HEK293 (cell line): Measurements from ENCODE around the gene C2orf72.
"Not testable (repeated sequence)": the region's sequence is repeated elsewhere in the genome, so short reads cannot be mapped to it uniquely, and the experiment has no call there.

Experiments
- CTCF ChIA-PET: fragments of 350-600 bp; formaldehyde crosslinking; extraction: SDS; loops from one replicate; lab custom pipeline; 2021; ENCODE audit warnings: antibody characterized with exemption; lab: Yijun Ruan, JAX
- POLR2A ChIA-PET: fragments of 300-600 bp; formaldehyde crosslinking; extraction: SDS; loops from one replicate; lab custom pipeline; 2020; ENCODE audit warnings: antibody characterized with exemption, inconsistent platforms; lab: Yijun Ruan, JAX
- H3K27ac ChIP-seq: fragments of 200-500 bp; sonication (Bioruptor generic); 2 replicates; pipeline ENCODE4 v1.5.1; 2014; ENCODE audit warnings: low read depth, low read length, control low read depth, inconsistent platforms; ENCODE audit errors: extremely low read depth
- H3K36me3 ChIP-seq, 2 experiments: fragments of 200-500 bp in 1 of 2; sonication (Bioruptor generic) in 1 of 2; 1 replicate in 1 of 2; 2 replicates in 1 of 2; pipeline ENCODE4 v1.5.1; 2014 to 2017; ENCODE audit warnings: inconsistent platforms in 2 of 2, low read length in 2 of 2; ENCODE audit not compliant: control insufficient read depth in 2 of 2, insufficient read depth in 1 of 2
- H3K4me1 ChIP-seq: fragments of 200-500 bp; sonication (Bioruptor generic); 2 replicates; pipeline ENCODE4 v1.5.1; 2014; ENCODE audit warnings: mild to moderate bottlenecking, low read length, inconsistent platforms; ENCODE audit not compliant: control insufficient read depth, insufficient read depth
- H3K4me3 ChIP-seq: 2 replicates; pipeline ENCODE4 v1.5.1; 2011; ENCODE audit warnings: low read depth, mild to moderate bottlenecking, control low read depth, low read length, moderate library complexity
- H3K9me3 ChIP-seq: fragments of 200-500 bp; sonication (Bioruptor generic); 2 replicates; pipeline ENCODE4 v1.5.1; 2014; ENCODE audit warnings: low read depth, low read length, inconsistent platforms; ENCODE audit not compliant: control insufficient read depth, insufficient read depth
- RBAK ChIP-seq: fragments of 450-650 bp; formaldehyde crosslinking; IDR thresholded peaks from 2 replicates; pipeline ENCODE4 v1.5.1; 2016; ENCODE audit warnings: missing biosample characterization, missing genetic modification characterization
- TRIM28 ChIP-seq: IDR thresholded peaks from 2 replicates; pipeline ENCODE4 v1.6.1; 2011; ENCODE audit warnings: low read length, control low read depth, borderline replicate concordance
- ZNF146 ChIP-seq: fragments of 450-650 bp; formaldehyde crosslinking; IDR thresholded peaks from 2 replicates; pipeline ENCODE4 v1.5.1; 2016; ENCODE audit warnings: missing biosample characterization, missing genetic modification characterization
- ZNF366 ChIP-seq: fragments of 450-650 bp; formaldehyde crosslinking; conservative IDR thresholded peaks from 2 replicates; pipeline ENCODE4 v1.5.1; 2016; ENCODE audit warnings: missing biosample characterization, missing genetic modification characterization
- ZNF530 ChIP-seq: fragments of 450-650 bp; formaldehyde crosslinking; IDR thresholded peaks from 2 replicates; pipeline ENCODE4 v1.5.1; 2016; ENCODE audit warnings: low read depth, missing biosample characterization, missing genetic modification characterization
- ZNF626 ChIP-seq: fragments of 450-650 bp; sonication (Bioruptor Pico); formaldehyde crosslinking; IDR thresholded peaks from 2 replicates; pipeline ENCODE4 v1.5.1; 2018; ENCODE audit warnings: missing biosample characterization, missing genetic modification characterization, inconsistent platforms
- ZSCAN16 ChIP-seq: fragments of 450-650 bp; formaldehyde crosslinking; IDR thresholded peaks from 2 replicates; pipeline ENCODE4 v1.5.1; 2016; ENCODE audit warnings: missing biosample characterization, missing genetic modification characterization
- TF ChIP-seq, protein P1 (sequence below): fragments of 450-650 bp; formaldehyde crosslinking; IDR thresholded peaks from 2 replicates; pipeline ENCODE4 v1.5.1; 2016; ENCODE audit warnings: missing biosample characterization, missing genetic modification characterization
- TF ChIP-seq, protein P2 (sequence below): fragments of 450-650 bp; formaldehyde crosslinking; IDR thresholded peaks from 2 replicates; pipeline ENCODE4 v1.5.1; 2016; ENCODE audit warnings: missing biosample characterization, missing genetic modification characterization

The C2orf72 gene

DNA sequence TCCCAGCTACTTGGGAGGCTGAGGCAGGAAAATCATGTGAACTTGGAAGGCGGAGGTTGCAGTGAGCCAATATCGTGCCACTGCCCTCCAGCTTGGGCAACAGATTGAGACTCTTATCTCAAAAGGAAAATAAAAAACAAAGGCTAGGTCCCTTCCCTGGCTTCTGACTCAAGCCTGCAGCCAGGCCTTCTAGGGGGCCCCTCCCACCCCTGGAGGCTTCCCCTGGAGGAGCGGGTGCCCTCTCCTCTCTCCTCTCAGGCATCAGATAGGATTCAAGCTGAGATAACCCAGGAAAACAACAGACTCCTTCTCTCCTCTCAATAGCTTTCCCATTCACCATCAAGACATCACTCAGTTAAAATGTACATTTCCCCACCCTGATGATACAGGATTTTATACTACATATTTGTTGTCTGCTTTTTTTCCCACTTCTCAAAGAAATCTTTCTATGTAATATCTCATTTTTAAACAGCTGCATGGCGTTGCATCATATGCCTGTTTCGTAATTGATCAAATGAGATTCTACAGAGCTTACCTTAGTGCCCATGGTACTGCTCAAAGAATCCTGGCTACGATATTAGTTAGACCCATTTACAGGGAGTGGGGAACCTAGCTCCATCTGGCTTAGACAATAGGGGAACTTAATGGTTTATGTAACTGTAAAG is 20.6 kb upstream of the C2orf72 start:
- CTCF ChIA-PET = interaction anchor here (0.9 to 1.7 kb wide), 6 partner anchors 8 to 192 kb away, joined by 3 to 8 read pairs (median 4); no protein-coding TSS in a partner anchor

DNA sequence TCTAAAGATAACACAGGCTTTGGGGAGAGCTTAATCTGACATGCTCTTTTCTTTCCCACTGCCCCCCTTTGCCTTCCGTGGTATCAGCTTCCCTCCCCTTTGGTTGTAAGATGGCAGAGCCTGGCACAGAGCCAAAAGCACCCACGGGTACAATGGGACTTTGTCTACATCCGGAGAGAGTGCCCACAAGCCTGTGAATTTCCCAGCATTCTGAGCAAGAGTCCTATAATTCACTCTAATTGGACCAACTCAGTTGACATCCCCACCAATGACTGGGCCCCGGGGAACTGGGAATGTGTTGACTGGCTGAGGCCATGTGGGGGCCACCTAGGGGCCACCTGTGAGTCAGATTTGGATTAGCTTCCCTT is 20.1 kb upstream of the C2orf72 start:
- POLR2A ChIA-PET = no interaction called here
- Histone ChIP-seq H3K27ac (no peak overlapping the region), H3K4me1 (no peaks in the 10 kb centered on the region; the same call in 1 of the 2 replicates)
- TF ChIP-seq, protein P1, sequence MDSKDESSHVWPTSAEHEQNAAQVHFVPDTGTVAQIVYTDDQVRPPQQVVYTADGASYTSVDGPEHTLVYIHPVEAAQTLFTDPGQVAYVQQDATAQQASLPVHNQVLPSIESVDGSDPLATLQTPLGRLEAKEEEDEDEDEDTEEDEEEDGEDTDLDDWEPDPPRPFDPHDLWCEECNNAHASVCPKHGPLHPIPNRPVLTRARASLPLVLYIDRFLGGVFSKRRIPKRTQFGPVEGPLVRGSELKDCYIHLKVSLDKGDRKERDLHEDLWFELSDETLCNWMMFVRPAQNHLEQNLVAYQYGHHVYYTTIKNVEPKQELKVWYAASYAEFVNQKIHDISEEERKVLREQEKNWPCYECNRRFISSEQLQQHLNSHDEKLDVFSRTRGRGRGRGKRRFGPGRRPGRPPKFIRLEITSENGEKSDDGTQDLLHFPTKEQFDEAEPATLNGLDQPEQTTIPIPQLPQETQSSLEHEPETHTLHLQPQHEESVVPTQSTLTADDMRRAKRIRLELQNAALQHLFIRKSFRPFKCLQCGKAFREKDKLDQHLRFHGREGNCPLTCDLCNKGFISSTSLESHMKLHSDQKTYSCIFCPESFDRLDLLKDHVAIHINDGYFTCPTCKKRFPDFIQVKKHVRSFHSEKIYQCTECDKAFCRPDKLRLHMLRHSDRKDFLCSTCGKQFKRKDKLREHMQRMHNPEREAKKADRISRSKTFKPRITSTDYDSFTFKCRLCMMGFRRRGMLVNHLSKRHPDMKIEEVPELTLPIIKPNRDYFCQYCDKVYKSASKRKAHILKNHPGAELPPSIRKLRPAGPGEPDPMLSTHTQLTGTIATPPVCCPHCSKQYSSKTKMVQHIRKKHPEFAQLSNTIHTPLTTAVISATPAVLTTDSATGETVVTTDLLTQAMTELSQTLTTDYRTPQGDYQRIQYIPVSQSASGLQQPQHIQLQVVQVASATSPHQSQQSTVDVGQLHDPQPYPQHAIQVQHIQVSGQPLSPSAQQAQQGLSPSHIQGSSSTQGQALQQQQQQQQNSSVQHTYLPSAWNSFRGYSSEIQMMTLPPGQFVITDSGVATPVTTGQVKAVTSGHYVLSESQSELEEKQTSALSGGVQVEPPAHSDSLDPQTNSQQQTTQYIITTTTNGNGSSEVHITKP (tag by site-specific recombination) = 0 out of 2 replicates have a peak, but pooled peaks have one; percentile 59
- TF ChIP-seq, protein P2, sequence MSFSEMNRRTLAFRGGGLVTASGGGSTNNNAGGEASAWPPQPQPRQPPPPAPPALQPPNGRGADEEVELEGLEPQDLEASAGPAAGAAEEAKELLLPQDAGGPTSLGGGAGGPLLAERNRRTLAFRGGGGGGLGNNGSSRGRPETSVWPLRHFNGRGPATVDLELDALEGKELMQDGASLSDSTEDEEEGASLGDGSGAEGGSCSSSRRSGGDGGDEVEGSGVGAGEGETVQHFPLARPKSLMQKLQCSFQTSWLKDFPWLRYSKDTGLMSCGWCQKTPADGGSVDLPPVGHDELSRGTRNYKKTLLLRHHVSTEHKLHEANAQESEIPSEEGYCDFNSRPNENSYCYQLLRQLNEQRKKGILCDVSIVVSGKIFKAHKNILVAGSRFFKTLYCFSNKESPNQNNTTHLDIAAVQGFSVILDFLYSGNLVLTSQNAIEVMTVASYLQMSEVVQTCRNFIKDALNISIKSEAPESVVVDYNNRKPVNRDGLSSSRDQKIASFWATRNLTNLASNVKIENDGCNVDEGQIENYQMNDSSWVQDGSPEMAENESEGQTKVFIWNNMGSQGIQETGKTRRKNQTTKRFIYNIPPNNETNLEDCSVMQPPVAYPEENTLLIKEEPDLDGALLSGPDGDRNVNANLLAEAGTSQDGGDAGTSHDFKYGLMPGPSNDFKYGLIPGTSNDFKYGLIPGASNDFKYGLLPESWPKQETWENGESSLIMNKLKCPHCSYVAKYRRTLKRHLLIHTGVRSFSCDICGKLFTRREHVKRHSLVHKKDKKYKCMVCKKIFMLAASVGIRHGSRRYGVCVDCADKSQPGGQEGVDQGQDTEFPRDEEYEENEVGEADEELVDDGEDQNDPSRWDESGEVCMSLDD (tag by site-specific recombination) = no peak
- TF ChIP-seq, all 188 proteins: peak for 1
- no peaks in the 10 kb centered on the region for H3K36me3 ChIP-seq
- H3K9me3 ChIP-seq = no peaks in the 10 kb centered on the region
- H3K4me3 ChIP-seq = no peak overlapping the region
- CTCF ChIA-PET = interaction anchor here (0.9 to 1.7 kb wide), 5 partner anchors 8 to 193 kb away, joined by 3 to 8 read pairs (median 4); no protein-coding TSS in a partner anchor

More for the DNA sequence above, 20.6 kb upstream of the C2orf72 start:
- Histone ChIP-seq H3K4me3 (no peak overlapping the region), H3K9me3 (no peaks in the 10 kb centered on the region), H3K36me3 (no peaks in the 10 kb centered on the region), H3K27ac (no peak overlapping the region), H3K4me1 (no peaks in the 10 kb centered on the region; the same call in 1 of the 2 replicates)
- POLR2A ChIA-PET = interaction anchor here (0.6 kb wide), 1 partner anchor 23 kb away, joined by 3 read pairs; no protein-coding TSS in a partner anchor
- TF ChIP-seq ZNF626 (tag by site-specific recombination) = no peak
- no peak for TF ChIP-seq ZNF366 (tag by site-specific recombination)
- no peak for TF ChIP-seq ZNF146 (tag by site-specific recombination)
- TF ChIP-seq ZSCAN16 (tag by site-specific recombination) = no peak
- TF ChIP-seq TRIM28 = no peak

DNA sequence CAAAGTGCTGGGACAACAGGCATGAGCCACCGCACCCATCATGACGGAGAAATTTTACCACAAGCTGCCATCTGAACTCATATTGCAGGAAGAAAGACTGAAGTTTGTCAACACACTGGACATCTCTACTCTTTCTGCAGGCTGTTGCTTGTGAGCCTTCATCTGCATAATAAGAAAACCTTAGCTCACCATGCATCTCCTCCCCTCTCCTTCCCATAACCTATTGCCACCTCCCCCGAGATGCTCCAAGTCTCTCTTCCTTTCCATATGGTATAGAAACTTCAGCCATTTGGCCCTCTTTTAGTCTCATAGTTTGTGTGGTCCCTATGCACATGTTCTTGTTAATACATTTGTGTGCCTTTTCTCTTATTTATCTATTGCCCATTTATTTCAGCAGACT is 19.1 kb upstream of the C2orf72 start:
- no peaks in the 10 kb centered on the region for H3K9me3 ChIP-seq
- peak; percentile 93 for TF ChIP-seq ZNF530 (tag by site-specific recombination)
- no peak for TF ChIP-seq RBAK (tag by site-specific recombination)
- H3K36me3 ChIP-seq = no peaks in the 10 kb centered on the region
- no peak overlapping the region for H3K4me3 ChIP-seq
- ChIA-PET CTCF (interaction anchor here (1.7 kb wide), 1 partner anchor 194 kb away, joined by 8 read pairs; no protein-coding TSS in a partner anchor), POLR2A (no interaction called here)
- no peaks in the 10 kb centered on the region; the same call in 1 of the 2 replicates for H3K4me1 ChIP-seq
- no peak overlapping the region for H3K27ac ChIP-seq

DNA sequence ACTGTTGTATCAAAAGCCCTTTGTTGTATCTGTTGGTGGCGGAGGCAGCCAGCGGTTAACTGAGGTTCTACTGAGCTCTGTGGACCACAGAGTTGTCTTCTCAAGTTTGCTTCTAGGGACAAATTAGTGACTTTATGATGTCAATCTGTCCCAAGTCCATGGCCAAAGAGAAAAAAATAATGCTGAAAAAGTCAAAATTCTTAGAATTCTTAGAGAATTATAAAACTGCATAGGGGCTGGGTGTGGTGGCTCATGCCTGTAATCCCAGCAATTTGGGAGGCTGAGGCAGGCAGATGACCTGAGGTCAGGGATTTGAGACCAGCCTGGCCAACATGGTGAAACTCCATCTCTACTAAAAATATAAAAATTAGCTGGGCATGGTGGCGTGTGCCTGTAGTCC is 12.3 kb upstream of the C2orf72 start:
- H3K9me3 ChIP-seq, H3K36me3 ChIP-seq, H3K4me1 ChIP-seq, POLR2A ChIA-PET, H3K27ac ChIP-seq, H3K4me3 ChIP-seq: not testable (repeated sequence)
- CTCF ChIA-PET = interaction anchor here (0.9 kb wide), 1 partner anchor 8 kb away, joined by 3 read pairs; no protein-coding TSS in a partner anchor
